ENCODE data around the gene ECD.
A peak's percentile ranks its signal among the peaks of the same experiment; 100 is the strongest.

The ECD gene

GRCh38 chr10:73183667-73184281, 16.0 kb upstream of the ECD start:
- Histone ChIP-seq H3K4me3 (ENCODE audit: low read length) (no peak overlapping the region), H3K9ac (ENCODE audit: low read depth, low read length) (no peak overlapping the region), H3K4me1 (ENCODE audit: control insufficient read depth, insufficient read depth, low read length) (no peaks in the 10 kb centered on the region), H3K4me2 (ENCODE audit: low read length) (no peak overlapping the region), H3K36me3 (ENCODE audit: insufficient read depth, low read length) (peaks cover 9% of the 10 kb centered on the region), H3K27me3 (ENCODE audit: control insufficient read depth, insufficient read depth, low read length) (no peaks in the 10 kb centered on the region), H3K9me3 (replicated peaks; ENCODE audit: low read length) (no peaks in the 10 kb centered on the region)

- Histone ChIP-seq H3K36me3 (ENCODE audit: insufficient read depth, low read length) (peaks cover 9% of the 10 kb centered on the region), H3K9ac (ENCODE audit: low read depth, low read length) (no peak overlapping the region), H3K9me3 (replicated peaks; ENCODE audit: low read length) (no peaks in the 10 kb centered on the region), H3K4me2 (ENCODE audit: low read length) (no peak overlapping the region), H3K4me1 (ENCODE audit: control insufficient read depth, insufficient read depth, low read length) (no peaks in the 10 kb centered on the region), H3K27me3 (ENCODE audit: control insufficient read depth, insufficient read depth, low read length) (no peaks in the 10 kb centered on the region), H3K4me3 (ENCODE audit: low read length) (no peak overlapping the region)
Measured at GRCh38 chr10:73182568-73182967, 14.8 kb upstream of the ECD start.

- H3K9ac ChIP-seq (ENCODE audit: low read depth, low read length): no peak overlapping the region
- H3K36me3 ChIP-seq (ENCODE audit: insufficient read depth, low read length): peaks cover 9% of the 10 kb centered on the region
- H3K4me1 ChIP-seq (ENCODE audit: control insufficient read depth, insufficient read depth, low read length): no peaks in the 10 kb centered on the region
- H3K4me3 ChIP-seq (ENCODE audit: low read length): no peak overlapping the region
- H3K4me2 ChIP-seq (ENCODE audit: low read length): no peak overlapping the region
- no peaks in the 10 kb centered on the region for H3K27me3 ChIP-seq (ENCODE audit: control insufficient read depth, insufficient read depth, low read length)
- no peaks in the 10 kb centered on the region for H3K9me3 ChIP-seq (replicated peaks; ENCODE audit: low read length)
Measured at GRCh38 chr10:73174148-73174925, 6.5 kb upstream of the ECD start.

- Histone ChIP-seq H3K4me2 (ENCODE audit: low read length) (no peak overlapping the region), H3K9me3 (replicated peaks; ENCODE audit: low read length) (no peaks in the 10 kb centered on the region), H3K4me1 (ENCODE audit: control insufficient read depth, insufficient read depth, low read length) (no peaks in the 10 kb centered on the region), H3K9ac (ENCODE audit: low read depth, low read length) (no peak overlapping the region), H3K27me3 (ENCODE audit: control insufficient read depth, insufficient read depth, low read length) (no peaks in the 10 kb centered on the region), H3K36me3 (ENCODE audit: insufficient read depth, low read length) (peaks cover 9% of the 10 kb centered on the region), H3K4me3 (ENCODE audit: low read length) (no peak overlapping the region)
Measured at GRCh38 chr10:73172867-73173266, 5.1 kb upstream of the ECD start.

- Histone ChIP-seq H3K4me2 (ENCODE audit: low read length) (no peak overlapping the region), H3K36me3 (ENCODE audit: insufficient read depth, low read length) (no peaks in the 10 kb centered on the region), H3K9ac (ENCODE audit: low read depth, low read length) (no peak overlapping the region), H3K4me1 (ENCODE audit: control insufficient read depth, insufficient read depth, low read length) (no peaks in the 10 kb centered on the region), H3K4me3 (ENCODE audit: low read length) (no peak overlapping the region), H3K27me3 (ENCODE audit: control insufficient read depth, insufficient read depth, low read length) (no peaks in the 10 kb centered on the region), H3K9me3 (replicated peaks; ENCODE audit: low read length) (no peaks in the 10 kb centered on the region)
Measured at GRCh38 chr10:73169320-73169719, 1.5 kb upstream of the ECD start.

GRCh38 chr10:73168465-73168803, 626 bp upstream of the ECD start:
- no peaks in the 10 kb centered on the region for H3K4me1 ChIP-seq (ENCODE audit: control insufficient read depth, insufficient read depth, low read length)
- no peaks in the 10 kb centered on the region for H3K36me3 ChIP-seq (ENCODE audit: insufficient read depth, low read length)
- H3K9ac ChIP-seq (ENCODE audit: low read depth, low read length): peak overlapping the region; percentile 96
- peak overlapping the region; percentile 86 for H3K4me3 ChIP-seq (ENCODE audit: low read length)
- no peaks in the 10 kb centered on the region for H3K9me3 ChIP-seq (replicated peaks; ENCODE audit: low read length)
- H3K4me2 ChIP-seq (ENCODE audit: low read length): peak overlapping the region; percentile 84
- H3K27me3 ChIP-seq (ENCODE audit: control insufficient read depth, insufficient read depth, low read length): no peaks in the 10 kb centered on the region

- peak overlapping the region; percentile 86 for H3K4me3 ChIP-seq (ENCODE audit: low read length)
- peak overlapping the region; percentile 96 for H3K9ac ChIP-seq (ENCODE audit: low read depth, low read length)
- H3K9me3 ChIP-seq (replicated peaks; ENCODE audit: low read length): no peaks in the 10 kb centered on the region
- peaks cover 8% of the 10 kb centered on the region for H3K4me1 ChIP-seq (ENCODE audit: control insufficient read depth, insufficient read depth, low read length)
- peaks cover 10% of the 10 kb centered on the region for H3K36me3 ChIP-seq (ENCODE audit: insufficient read depth, low read length)
- no peaks in the 10 kb centered on the region for H3K27me3 ChIP-seq (ENCODE audit: control insufficient read depth, insufficient read depth, low read length)
- peak overlapping the region; percentile 84 for H3K4me2 ChIP-seq (ENCODE audit: low read length)
Measured at GRCh38 chr10:73167458-73167782, 388 bp downstream of the ECD start.

- peaks cover 8% of the 10 kb centered on the region for H3K4me1 ChIP-seq (ENCODE audit: control insufficient read depth, insufficient read depth, low read length)
- peak overlapping the region; percentile 86 for H3K4me3 ChIP-seq (ENCODE audit: low read length)
- peak overlapping the region; percentile 84 for H3K4me2 ChIP-seq (ENCODE audit: low read length)
- peaks cover 14% of the 10 kb centered on the region for H3K36me3 ChIP-seq (ENCODE audit: insufficient read depth, low read length)
- H3K9ac ChIP-seq (ENCODE audit: low read depth, low read length): peak overlapping the region; percentile 96
- no peaks in the 10 kb centered on the region for H3K9me3 ChIP-seq (replicated peaks; ENCODE audit: low read length)
- no peaks in the 10 kb centered on the region for H3K27me3 ChIP-seq (ENCODE audit: control insufficient read depth, insufficient read depth, low read length)
Measured at GRCh38 chr10:73166972-73167371, 836 bp downstream of the ECD start.

GRCh38 chr10:73163096-73163495, 4.7 kb downstream of the ECD start:
- no peak overlapping the region for H3K4me3 ChIP-seq (ENCODE audit: low read length)

GRCh38 chr10:73161662-73162061, 6.1 kb downstream of the ECD start:
- no peaks in the 10 kb centered on the region for H3K9me3 ChIP-seq (replicated peaks; ENCODE audit: low read length)
- peaks cover 21% of the 10 kb centered on the region for H3K36me3 ChIP-seq (ENCODE audit: insufficient read depth, low read length)
- no peak overlapping the region for H3K4me2 ChIP-seq (ENCODE audit: low read length)
- H3K4me3 ChIP-seq (ENCODE audit: low read length): no peak overlapping the region
- no peaks in the 10 kb centered on the region for H3K27me3 ChIP-seq (ENCODE audit: control insufficient read depth, insufficient read depth, low read length)
- peaks cover 8% of the 10 kb centered on the region for H3K4me1 ChIP-seq (ENCODE audit: control insufficient read depth, insufficient read depth, low read length)
- H3K9ac ChIP-seq (ENCODE audit: low read depth, low read length): no peak overlapping the region

More at GRCh38 chr10:73163096-73163495, 4.7 kb downstream of the ECD start:
- H3K36me3 ChIP-seq (ENCODE audit: insufficient read depth, low read length): peaks cover 21% of the 10 kb centered on the region
- no peak overlapping the region for H3K4me2 ChIP-seq (ENCODE audit: low read length)
- no peaks in the 10 kb centered on the region for H3K27me3 ChIP-seq (ENCODE audit: control insufficient read depth, insufficient read depth, low read length)
- H3K9me3 ChIP-seq (replicated peaks; ENCODE audit: low read length): no peaks in the 10 kb centered on the region
- no peak overlapping the region for H3K9ac ChIP-seq (ENCODE audit: low read depth, low read length)
- H3K4me1 ChIP-seq (ENCODE audit: control insufficient read depth, insufficient read depth, low read length): peaks cover 8% of the 10 kb centered on the region

GRCh38 chr10:73161079-73161478, 6.7 kb downstream of the ECD start:
- H3K4me3 ChIP-seq (ENCODE audit: low read length): no peak overlapping the region
- peaks cover 8% of the 10 kb centered on the region for H3K4me1 ChIP-seq (ENCODE audit: control insufficient read depth, insufficient read depth, low read length)
- H3K9ac ChIP-seq (ENCODE audit: low read depth, low read length): no peak overlapping the region
- H3K36me3 ChIP-seq (ENCODE audit: insufficient read depth, low read length): peaks cover 27% of the 10 kb centered on the region
- H3K27me3 ChIP-seq (ENCODE audit: control insufficient read depth, insufficient read depth, low read length): no peaks in the 10 kb centered on the region
- H3K4me2 ChIP-seq (ENCODE audit: low read length): no peak overlapping the region
- no peaks in the 10 kb centered on the region for H3K9me3 ChIP-seq (replicated peaks; ENCODE audit: low read length)

Data from skeletal muscle satellite cell (primary cell).